ENCODE data around the gene TAMALIN.
A peak's percentile ranks its signal among the peaks of the same experiment; 100 is the strongest.

The TAMALIN gene

DNA sequence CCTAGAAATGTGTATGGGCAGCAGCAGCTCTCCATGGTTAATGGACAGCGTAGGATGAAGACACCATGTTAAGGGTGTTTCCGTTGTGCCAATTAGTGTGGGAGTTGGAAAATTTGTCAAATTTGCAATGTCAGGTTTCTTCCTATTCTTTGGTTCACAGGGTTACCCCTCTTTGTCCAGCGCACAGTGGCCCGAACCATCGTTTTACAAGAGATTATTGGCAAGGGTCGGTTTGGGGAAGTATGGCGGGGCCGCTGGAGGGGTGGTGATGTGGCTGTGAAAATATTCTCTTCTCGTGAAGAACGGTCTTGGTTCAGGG is 26.0 kb upstream of the TAMALIN start:
- no peak for DNase-seq (ENCODE audit: insufficient read length, low spot score)
- FAIRE-seq: no peak

DNA sequence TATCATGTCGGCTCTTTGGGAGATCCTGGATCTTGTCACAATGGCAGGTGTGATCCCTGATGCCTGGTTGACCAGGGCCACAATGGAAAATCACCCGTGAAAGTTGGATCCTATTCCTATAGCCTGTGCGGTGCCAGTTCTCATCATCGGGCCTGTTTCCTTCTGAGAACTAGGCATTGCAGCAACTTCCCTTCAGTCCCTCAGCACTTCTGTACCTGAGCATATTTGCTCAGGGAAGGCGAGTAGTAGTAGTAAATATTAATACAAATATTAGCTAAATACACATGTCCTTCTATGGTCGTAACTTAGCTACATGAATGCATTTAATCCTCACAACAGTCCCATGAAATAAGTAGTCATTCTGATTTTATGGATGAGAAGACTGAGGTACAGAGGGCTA is 22.1 kb upstream of the TAMALIN start:
- no peak for FAIRE-seq
- no peak for DNase-seq (ENCODE audit: insufficient read length, low spot score)

DNA sequence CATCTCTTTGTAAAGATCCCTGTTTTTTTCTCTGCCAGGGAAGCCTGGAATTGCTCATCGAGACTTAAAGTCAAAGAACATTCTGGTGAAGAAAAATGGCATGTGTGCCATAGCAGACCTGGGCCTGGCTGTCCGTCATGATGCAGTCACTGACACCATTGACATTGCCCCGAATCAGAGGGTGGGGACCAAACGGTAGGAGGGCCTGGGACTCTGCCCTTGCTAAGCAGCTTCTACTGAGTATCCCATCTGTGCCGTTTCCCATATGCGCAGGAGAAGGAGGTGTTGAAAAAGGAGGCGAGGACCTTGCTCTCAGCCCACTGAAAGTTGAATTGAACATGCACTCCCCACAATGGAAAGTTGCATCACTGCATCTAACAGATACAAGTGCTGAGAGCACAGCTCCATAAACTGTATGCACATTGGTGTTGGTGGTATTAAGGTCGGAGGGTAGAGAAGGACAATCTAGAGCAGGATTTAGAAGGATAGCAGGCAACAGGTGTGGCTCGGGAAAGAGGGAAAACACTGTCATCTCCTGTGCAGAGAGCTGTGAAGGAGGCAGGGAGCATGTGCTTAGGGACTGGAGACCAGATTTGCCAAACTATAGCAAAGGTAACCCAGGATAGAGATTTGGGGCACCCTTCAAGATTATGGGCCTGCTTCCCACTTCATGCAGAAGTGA is 21.5 kb upstream of the TAMALIN start:
- FAIRE-seq (no peak), DNase-seq (ENCODE audit: insufficient read length, low spot score) (no peak)

DNA sequence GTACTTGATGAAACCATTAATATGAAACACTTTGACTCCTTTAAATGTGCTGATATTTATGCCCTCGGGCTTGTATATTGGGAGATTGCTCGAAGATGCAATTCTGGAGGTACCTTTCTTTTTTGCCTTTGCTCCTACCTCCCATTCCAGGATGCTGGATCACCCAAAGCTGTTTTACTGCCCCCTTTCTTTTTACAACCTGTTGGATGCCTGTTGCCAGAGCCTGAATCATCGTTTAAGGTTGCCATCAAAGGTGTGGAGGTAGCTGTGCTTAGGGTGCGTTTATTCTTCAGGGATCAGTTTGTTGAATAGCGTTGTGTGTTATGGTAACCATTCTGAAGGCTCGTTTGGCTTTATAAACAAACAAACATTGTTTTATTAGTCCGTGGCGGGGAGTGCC is 19.9 kb upstream of the TAMALIN start:
- DNase-seq (ENCODE audit: insufficient read length, low spot score) (no peak), FAIRE-seq (no peak)

DNA sequence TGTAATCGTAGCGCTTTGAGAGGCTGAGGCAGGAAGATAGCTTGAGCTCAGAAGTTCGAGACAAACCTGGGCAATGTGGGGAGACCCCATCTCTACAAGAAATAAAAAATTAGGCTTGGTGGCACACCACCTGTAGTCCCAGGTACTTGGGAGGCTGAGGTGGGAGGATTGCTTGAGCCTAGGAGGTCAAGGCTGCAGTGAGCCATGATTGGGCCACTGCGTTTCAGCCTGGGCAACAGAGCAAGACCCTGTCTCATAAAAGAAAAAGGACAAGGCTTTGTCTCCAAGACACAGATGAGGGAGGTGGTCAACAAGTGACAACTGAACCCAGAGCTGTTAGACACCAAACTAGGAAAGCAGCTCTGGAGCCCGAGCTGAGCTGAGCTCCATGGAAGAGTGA is 14.5 kb upstream of the TAMALIN start:
- DNase-seq (ENCODE audit: insufficient read length, low spot score) (no peak), FAIRE-seq (no peak)

DNA sequence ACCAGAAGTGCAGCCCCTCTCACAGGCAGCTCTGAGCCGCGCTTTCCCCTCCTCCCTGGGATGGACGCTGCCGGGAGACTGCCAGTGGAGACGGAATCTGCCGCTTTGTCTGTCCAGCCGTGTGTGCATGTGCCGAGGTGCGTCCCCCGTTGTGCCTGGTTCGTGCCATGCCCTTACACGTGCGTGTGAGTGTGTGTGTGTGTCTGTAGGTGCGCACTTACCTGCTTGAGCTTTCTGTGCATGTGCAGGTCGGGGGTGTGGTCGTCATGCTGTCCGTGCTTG is 12.3 kb upstream of the TAMALIN start:
- no peak for FAIRE-seq
- no peak for DNase-seq (ENCODE audit: insufficient read length, low spot score)

DNA sequence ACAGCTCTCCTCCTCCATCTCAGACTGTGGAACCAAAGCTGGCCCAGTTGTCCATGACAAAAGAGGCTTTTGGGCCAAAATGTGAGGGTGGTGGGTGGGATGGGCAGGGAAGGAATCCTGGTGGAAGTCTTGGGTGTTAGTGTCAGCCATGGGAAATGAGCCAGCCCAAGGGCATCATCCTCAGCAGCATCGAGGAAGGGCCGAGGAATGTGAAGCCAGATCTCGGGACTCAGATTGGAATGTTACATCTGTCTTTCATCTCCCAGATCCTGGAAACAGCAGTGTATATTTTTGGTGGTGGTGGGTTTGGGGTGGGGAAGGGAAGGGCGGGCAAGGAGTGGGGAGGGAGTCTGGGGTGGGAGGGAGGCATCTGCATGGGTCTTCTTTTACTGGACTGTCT is 11.8 kb upstream of the TAMALIN start:
- FAIRE-seq: no peak
- DNase-seq (ENCODE audit: insufficient read length, low spot score): no peak

DNA sequence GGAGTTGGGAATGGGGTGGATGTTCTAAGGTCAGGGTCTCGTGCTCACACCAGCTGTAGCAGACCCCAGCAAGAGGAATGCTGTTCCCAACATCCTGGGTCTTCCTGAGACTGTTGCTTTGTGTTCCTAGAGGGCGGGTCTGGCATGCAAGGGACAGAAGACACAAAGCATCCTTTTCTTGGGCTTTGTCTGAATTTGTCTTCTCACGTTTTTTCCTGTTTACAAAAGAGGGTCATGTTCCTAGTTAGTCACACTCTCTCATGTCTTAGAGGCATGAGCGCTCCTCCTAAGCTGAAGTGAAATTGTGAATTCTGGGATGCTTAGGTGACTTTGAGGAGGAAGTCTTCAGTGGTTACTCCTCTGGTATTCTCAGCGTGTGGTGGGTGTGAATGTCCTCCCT is 9.6 kb upstream of the TAMALIN start:
- DNase-seq (ENCODE audit: insufficient read length, low spot score): no peak
- no peak for FAIRE-seq

DNA sequence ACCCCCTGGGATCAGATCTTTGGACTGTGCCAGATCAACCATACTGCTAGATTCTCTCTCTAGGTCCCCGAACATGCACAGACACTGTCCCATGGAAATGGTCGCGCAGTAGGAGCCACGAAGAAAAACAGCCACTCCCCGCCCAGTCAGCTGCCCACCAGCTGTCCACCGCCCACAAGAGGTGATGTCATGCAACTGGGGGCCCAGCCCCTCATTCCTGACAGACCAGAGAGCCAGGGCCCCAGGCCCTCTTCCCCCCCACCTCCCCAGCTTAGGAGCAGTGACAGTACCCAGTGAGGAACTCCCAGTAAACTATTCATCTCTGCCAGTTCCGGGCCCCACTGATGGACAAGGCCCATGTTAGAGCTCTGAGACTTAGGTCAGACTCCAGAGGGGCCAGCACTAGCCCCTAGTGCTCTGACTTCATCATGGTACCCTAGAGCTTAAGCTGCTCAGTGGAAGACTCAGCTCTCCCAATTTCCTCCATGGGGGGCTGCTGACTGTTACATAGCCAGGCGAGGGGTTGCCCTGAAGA is 3.7 kb upstream of the TAMALIN start:
- DNase-seq (ENCODE audit: insufficient read length, low spot score) (no peak), FAIRE-seq (no peak)

DNA sequence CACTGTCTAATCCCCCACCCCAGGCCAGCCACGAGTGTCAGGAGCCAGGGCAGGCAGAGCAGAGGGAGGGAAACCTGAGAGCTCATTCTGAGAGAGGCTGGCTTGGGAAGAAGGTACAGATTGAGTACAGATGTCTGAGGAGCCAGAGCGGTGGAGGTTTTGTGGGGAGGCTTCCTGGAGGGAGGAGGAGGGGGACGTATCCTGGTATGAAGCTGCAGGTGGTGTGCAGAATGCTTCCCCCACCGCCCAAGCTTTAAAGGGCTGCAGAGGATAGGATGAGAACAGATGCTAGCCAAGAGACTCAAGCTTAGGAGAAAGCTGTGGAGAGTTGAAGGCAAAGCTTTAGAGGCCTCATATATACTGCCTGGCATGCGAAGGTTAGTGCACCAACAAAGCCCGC is 3.2 kb upstream of the TAMALIN start:
- DNase-seq (ENCODE audit: insufficient read length, low spot score) (no peak), FAIRE-seq (no peak)

DNA sequence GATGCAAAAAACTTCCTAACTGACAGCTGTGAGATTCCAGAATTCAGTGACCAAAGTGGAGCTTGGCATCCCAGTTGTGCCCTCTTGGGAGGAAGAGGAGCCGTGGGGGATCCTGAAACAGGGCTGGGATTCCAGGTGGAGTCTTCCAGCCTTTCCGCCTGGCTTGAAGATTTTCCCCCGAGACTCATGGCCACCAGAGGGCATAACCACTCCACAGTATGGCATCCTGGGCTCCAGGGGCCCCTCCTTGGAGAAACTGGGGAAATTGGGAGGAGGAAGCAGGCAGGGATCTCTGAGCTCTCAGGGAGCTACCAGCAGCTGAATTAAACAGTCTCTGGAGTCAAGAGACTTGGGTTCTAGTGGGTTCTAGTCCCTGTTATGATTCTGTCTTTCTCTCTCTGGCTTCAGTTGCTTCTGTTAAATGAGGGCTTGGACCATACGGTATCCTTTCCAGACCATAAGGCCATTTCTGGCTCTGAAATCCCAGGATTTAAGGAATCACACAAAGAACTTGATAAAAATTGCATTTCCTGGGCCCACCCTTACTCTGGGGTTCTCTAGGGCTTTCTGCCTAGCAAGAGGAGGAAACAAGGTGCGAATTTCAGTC is 2.6 kb upstream of the TAMALIN start:
- FAIRE-seq (no peak), DNase-seq (ENCODE audit: insufficient read length, low spot score) (no peak)

DNA sequence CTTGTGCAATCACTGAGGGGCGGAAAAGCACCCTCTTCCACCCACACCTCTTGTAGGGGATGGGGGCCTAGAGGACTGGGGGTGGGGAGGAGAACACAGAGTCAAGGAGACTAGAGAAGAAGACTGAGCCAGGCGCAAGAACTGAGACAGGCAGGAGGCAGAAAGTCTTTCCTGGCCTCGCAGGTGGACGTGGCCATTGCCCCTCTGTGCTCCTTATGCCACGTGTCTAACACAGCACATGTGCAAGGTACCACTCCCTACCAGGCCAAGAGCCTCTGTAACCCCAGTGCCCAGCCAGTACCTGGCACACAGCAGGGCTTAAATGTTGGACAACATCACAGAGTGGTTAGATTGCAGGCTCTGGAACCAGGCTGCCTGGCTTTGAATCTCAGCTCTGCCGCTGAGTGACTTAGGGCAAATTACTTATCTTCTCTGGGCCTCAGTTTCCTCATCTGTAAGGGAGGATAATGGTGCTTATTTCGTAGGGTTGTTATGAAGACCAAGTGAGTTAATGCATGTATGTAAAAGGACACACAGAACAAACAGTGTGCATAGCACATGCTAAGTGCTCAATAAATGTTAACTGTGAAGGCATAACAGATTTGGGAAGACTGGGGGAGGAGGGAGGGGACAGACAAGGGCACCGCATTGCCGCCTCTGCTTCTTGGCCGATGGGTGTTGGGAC is 1.4 kb upstream of the TAMALIN start:
- FAIRE-seq (no peak), DNase-seq (ENCODE audit: insufficient read length, low spot score) (no peak)

DNA sequence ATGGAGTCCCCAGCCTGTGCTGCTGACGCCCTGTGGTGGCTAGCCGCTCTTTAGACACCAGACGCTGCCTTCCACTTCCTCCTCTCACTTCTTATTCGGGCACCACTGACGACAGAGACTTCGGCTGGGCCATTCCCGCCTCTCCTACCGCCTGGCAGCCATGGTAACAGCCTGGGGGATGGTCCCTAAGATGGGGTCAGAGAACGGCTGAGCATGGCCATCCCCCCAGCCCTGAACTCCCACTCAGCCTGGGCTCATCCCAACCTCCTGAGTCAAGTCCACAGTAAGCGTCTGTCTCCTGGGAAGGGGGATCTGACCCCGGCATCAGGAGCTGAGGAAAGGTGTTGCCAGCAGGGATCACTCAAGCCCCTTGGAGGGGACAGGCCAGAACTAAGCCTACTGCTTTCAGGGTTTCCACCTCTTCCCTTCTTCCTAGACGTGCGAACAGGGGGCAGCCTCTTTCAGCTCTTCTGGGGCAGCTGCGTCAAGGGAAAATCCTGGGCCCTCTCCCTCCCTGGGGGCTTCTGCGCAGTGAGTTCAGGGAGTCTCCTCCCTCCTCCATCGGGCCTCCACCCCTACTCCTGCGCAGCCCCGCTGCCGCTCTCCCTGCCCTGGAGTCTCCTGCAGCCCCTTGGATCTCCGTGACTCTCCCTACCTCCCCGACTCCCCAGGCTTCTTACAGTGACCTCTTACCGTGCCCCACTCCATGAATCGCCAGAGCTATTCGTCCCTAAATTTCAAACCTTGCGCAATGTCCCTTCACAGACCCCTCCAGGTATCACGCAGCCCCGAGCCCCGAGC is 643 bp upstream of the TAMALIN start:
- peak; percentile 73 for FAIRE-seq

DNA sequence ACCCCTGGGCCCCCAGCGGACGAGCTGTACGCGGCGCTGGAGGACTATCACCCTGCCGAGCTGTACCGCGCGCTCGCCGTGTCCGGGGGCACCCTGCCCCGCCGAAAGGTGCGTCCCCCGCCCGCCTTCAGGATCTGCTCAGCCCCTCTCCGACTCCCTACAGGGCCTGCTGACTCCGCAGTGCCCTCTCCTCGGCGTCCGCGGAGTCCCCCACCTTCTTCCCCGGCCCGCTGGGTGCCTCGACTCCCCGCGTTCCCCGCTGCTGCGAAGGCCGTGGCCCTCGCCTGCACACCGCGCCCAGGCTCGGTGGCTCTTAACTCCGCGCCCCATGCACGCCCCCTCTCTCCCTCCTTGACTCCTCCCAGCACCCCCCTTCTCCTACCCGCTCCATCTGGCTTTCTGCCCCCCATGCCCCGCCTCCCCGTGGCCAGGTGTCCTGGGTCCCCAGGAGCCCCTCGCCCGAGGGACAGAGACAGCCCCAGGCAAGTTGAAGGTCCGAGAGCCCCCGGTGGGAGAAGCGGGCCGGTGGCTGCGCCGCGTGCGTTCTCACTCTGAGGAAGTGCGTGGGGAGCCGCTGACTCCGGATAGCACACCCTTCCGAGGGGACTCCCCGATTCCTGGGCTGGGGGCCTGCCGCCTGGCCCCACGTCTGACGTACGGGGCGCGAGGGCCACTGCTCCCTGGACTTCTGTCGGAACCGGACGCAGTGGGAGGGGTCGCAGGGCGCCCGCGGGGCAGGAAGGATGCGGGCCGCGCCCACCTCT is 594 bp downstream of the TAMALIN start:
- DNase-seq (ENCODE audit: insufficient read length, low spot score) (no peak), FAIRE-seq (no peak)

More for the DNA sequence above, 643 bp upstream of the TAMALIN start:
- peak; percentile 83 for DNase-seq (ENCODE audit: insufficient read length, low spot score)

DNA sequence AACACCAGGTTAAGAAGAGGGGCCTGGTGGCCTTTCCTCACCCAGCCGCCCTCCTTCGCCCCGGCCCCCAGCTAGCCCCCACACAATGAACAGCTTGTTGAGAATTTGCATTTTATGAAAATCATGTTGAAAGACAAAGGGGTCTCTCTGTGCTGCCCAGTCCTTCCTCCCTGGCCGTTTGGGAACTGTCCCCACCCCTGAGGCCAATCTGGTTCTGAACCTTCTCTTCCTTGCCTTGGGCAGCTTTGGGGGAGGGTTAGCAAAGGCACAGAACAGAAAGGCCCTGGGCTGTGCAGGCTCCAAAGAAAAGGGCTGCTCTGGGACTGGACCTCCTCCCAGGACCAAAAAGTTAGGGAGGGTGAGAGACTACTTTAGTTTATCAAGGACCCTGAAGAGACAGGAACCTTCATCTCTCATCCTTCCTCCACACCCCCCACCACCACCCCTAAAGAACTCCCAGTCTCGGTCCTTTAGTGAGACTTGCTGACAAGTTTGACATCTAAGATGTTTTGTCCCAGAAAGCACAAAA is 1.3 kb downstream of the TAMALIN start:
- no peak for FAIRE-seq
- no peak for DNase-seq (ENCODE audit: insufficient read length, low spot score)

DNA sequence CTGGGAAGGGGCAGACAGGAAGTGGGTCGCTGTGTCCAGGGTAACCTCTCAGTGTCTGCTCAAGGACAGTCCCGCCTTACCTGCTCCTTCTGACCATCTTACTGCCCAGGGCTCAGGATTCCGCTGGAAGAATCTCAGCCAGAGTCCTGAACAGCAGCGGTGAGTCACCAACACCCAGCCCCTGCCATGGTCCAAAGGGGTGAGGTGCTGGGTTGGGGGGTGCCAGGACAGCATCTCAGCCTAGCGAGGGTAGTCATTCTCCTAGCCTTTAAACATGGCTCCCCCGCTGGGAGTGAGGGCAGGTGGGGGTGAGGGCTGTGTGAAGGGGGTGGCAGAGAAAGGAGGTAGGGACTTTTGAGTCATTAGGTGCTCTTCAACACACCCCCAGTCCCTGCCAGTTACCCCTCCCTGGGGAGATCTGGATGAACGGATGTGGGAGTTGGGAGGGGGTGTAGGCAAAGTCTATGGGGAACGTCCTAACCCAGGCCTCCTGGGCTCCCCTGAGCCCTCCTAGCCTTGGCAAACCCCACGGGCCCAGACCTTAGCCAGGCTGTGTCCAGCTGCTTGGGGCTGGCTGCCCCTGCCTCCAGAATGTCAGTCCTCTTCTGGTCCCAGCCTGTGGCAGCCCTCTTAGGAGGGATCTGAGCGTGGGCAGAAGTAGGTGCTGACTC is 2.5 kb downstream of the TAMALIN start:
- no peak for FAIRE-seq
- DNase-seq (ENCODE audit: insufficient read length, low spot score): no peak

DNA sequence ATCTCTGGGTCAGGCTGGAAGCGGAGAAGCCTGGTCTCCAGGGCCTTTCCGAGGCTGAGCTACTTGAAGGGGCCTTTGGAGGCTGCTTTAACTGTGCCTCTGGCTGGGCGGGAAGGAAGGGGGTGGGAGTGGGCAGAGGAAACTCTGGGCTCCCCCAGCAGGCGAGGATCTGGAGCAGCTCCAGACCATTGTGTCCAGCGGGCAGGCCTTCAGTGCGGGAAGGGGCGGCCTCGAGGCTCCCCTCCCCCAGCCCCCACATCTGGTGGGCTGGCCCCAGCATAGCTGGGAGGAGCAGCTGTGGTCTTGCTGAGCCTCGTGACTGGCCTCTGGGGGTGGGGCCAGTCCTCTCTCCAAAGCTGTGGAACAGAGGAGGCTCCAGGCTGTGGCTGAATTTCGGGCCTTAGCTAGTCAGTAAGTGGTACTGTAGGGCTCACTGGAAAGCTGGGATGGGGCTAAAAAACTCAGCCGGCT is 3.4 kb downstream of the TAMALIN start:
- no peak for DNase-seq (ENCODE audit: insufficient read length, low spot score)
- FAIRE-seq: no peak

DNA sequence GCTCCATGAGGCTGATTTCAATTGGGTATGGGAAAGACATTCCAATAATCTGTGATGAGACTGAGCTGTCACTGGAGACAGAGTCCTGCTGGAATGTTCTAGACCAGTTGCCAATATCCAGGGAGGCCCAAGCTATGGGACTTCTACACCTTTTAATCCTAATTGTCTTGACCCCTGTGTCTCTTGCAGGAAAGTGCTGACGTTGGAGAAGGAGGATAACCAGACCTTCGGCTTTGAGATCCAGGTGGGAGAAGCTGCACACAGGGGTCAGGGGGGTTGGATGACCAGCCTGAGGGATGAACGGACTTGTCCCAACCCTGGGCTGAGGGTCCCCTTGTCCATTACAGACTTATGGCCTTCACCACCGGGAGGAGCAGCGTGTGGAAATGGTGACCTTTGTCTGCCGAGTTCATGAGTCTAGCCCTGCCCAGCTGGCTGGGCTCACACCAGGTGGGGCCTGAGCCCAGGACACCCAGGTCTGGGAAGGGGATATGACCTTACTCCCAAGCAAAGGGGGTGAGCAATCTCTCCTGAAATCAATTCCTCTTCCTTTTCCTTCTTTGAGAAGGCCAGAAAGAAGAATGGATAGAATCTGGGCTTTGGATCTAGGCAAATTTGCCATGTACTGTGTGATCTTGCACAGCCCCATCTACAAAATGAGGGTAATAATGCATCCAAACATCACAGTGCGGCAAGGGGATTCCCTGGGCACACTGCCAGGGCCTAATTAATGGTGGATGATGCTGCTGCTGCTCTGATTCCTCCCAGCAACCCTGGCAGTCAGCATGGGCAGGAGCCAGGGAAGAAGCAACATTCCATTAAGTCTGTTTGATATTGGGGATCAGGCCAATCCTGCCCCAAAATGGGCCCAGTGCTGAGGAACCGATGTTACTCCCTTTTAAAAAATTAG is 4.2 kb downstream of the TAMALIN start:
- DNase-seq (ENCODE audit: insufficient read length, low spot score) (no peak), FAIRE-seq (no peak)
